Adrenal gland (tissue), 5 donors: ENCODE results near the gene SLFN12.

Source experiments
- POLR2A ChIP-seq, 2 donors: fragments of 450-650 bp; IDR thresholded peaks; one replicate each; pipeline ENCODE4 v1.6.1; 2017; ENCODE audit warnings: antibody characterized with exemption in 2 of 2, mild to moderate bottlenecking in 2 of 2, moderate library complexity in 1 of 2
- TF ChIP-seq, protein P1 (sequence below), 6 experiments: fragments of 450-650 bp in 4 of 6; fragments of 200-600 bp in 2 of 6; sonication (generic) in 1 of 6; IDR thresholded peaks; 1 replicate in 5 of 6; 2 replicates in 1 of 6; pipeline versions ENCODE4 v1.5.1 to v1.8.0; 2016 to 2021; ENCODE audit warnings: antibody characterized with exemption in 6 of 6, mild to moderate bottlenecking in 2 of 6, moderate library complexity in 1 of 6
- donor health status: DM: no; HTN: no; CAD: no.

DNA sequence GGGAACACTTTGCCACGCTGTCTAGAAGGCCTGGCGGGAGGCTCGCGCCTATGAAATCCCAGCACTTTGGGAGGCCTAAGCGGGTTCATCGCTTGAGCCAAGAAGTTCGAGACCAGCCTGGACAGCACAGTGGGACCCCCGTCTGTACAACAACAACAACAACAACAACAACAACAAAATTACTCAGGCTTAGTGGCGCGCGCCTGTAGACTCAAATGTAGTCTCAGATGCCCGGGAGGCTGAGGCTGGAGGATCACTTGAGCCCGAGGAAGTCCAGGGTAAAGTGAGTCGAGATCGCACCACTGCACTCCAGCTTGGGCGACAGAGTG, 16.6 kb upstream of the SLFN12 start:
- TF ChIP-seq, protein P1, sequence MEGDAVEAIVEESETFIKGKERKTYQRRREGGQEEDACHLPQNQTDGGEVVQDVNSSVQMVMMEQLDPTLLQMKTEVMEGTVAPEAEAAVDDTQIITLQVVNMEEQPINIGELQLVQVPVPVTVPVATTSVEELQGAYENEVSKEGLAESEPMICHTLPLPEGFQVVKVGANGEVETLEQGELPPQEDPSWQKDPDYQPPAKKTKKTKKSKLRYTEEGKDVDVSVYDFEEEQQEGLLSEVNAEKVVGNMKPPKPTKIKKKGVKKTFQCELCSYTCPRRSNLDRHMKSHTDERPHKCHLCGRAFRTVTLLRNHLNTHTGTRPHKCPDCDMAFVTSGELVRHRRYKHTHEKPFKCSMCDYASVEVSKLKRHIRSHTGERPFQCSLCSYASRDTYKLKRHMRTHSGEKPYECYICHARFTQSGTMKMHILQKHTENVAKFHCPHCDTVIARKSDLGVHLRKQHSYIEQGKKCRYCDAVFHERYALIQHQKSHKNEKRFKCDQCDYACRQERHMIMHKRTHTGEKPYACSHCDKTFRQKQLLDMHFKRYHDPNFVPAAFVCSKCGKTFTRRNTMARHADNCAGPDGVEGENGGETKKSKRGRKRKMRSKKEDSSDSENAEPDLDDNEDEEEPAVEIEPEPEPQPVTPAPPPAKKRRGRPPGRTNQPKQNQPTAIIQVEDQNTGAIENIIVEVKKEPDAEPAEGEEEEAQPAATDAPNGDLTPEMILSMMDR (IDR thresholded peaks at IDR 0.05), result no peak
- no peak for TF ChIP-seq POLR2A (IDR thresholded peaks at IDR 0.05)
